Stimulated activated CD4-positive, alpha-beta T cell treated with anti-CD3 and anti-CD28 coated beads, Interleukin-2, amount 100 ng/mL, for 4 hours (primary cell): ENCODE measurements around the gene KCNMA1.

Source experiments
- DNase-seq: peaks from one replicate; pipeline ENCODE4 v3.0.0-alpha.2; 2020; ENCODE audit warnings: low read depth

The KCNMA1 gene

GRCh38 chr10:76887223-76888010 is 750.2 kb downstream of the KCNMA1 start:
- no peak for DNase-seq

DNA sequence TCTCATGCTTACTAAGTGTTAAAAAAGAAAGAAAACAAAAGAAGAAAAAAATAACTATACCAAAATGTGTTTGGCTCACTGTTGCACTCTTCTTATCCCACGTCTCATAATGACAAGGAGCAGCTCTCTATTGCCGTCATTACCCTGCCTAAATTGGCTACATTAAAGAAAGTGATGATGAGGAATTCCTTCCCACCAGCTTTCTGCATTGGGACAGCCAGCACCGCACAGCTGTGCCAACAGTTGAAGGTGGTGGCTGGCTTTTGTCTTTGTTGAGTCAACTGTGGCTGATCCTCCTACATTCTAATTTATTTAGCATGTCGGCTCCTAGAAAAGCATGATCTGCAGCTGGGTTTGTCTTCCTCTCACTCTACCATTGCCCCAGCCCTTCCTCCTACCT is 751.8 kb downstream of the KCNMA1 start:
- no peak for DNase-seq

GRCh38 chr10:76884673-76885275 is 752.8 kb downstream of the KCNMA1 start:
- DNase-seq: no peak

DNA sequence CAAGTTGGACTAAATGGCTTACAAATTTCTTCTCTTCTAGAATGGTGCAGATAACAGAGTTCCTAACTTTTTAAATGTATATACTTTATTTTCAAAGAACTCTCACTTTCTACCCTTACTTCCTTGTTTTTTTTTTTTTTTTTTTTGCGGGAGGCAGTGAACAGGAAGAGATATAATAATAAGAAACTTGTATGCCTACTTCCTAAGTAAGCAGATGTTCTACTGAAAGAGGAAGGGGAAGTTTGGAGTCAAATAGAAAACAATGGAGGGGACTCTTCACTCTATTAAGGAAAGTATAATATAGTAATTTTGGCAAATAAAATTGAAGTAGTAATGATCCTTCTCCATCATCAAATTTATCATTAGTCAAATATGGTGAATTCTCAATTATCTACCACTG is 754.0 kb downstream of the KCNMA1 start:
- no peak for DNase-seq

- DNase-seq: no peak
Measured at GRCh38 chr10:76882796-76883195, 754.8 kb downstream of the KCNMA1 start.

GRCh38 chr10:76882245-76882644 is 755.4 kb downstream of the KCNMA1 start:
- no peak for DNase-seq

DNA sequence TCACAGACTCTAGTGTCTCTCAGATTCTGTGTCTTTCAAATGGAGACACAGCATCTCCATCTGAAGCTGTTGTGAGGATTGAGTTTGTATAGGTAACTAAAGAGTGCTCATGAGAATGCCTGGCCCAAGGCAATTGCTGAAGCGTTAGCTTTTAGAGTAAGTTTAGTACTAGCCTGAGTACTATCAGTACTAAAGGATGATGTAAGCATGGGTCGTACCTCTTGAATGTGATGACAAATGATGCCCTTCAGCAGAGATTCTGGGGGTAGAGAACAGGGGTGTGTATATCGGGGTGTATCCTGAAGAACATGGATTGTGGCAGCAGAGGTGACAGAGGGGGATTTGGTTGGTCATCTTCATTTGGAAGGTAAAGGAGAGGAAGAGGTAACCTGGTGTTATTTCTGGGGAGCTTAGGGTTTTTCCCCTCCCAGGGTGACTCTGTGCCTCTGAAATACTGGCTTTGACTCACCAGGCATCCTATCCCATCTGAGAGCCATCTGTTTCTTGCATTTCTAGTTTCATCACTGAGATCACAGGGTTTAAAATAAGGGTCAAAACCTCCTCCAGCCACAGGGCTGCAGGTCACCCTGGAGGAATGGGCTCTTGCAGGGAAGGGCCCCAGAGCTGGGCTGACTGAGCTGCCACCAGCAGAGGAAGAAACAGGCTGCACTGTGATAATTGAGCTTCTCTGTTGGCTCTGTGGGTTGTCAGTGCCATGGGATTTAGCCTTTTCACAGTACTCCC is 756.0 kb downstream of the KCNMA1 start:
- no peak for DNase-seq

GRCh38 chr10:76880931-76881330 is 756.7 kb downstream of the KCNMA1 start:
- DNase-seq: no peak

GRCh38 chr10:76879116-76879913 is 758.3 kb downstream of the KCNMA1 start:
- no peak for DNase-seq

- DNase-seq: no peak
Measured at GRCh38 chr10:76878514-76878913, 759.1 kb downstream of the KCNMA1 start.

- DNase-seq: no peak
Measured at GRCh38 chr10:76874896-76875295, 762.7 kb downstream of the KCNMA1 start.

GRCh38 chr10:76874176-76874575 is 763.4 kb downstream of the KCNMA1 start:
- DNase-seq: no peak

DNA sequence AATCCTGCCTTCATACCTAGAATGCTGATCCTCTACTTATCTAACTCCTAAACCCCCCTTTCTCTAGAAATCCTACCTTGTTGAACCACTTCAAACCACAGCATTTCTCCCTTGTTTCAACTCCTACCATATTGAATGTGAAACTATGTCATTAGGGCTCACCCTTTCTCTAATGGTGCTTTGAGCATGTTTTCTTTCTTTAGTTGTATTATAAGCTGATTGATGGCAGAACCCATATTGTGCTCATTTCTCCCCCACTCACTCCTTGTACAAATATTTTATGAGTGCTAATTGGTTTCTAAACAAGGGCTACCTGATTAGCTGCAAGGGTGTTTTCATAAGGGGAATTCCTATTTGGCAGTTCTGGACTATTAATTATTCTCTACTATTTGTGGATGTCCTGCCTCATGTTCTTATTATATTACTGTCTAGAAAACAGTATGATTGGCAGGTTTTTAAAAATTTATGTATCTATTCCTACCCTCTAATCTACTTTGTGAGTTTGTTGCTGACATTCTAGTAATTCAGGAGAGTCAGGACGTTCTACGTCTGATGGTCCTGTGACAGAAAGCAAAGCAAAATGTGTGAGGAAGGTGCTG is 765.8 kb downstream of the KCNMA1 start:
- DNase-seq: no peak

DNA sequence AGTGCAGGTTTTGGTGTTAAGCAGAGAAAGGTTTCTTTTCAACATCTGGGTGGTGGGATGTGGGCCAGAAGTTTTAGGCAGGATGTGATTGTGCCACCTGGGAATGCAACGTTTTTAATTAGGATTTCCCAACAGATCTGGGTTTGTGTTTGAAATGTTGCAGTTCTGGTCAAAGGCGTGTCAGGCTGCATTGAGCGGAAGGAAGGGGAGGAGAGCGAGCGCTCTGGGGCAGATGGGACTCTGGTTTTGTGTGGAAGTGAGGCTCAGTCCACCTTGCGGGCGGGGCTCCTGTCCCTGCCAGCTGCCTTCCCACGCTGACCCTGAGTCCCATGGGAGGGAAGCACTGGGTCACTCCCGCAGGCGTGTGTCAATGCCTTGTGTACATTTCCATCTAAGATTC is 767.7 kb downstream of the KCNMA1 start:
- no peak for DNase-seq

DNA sequence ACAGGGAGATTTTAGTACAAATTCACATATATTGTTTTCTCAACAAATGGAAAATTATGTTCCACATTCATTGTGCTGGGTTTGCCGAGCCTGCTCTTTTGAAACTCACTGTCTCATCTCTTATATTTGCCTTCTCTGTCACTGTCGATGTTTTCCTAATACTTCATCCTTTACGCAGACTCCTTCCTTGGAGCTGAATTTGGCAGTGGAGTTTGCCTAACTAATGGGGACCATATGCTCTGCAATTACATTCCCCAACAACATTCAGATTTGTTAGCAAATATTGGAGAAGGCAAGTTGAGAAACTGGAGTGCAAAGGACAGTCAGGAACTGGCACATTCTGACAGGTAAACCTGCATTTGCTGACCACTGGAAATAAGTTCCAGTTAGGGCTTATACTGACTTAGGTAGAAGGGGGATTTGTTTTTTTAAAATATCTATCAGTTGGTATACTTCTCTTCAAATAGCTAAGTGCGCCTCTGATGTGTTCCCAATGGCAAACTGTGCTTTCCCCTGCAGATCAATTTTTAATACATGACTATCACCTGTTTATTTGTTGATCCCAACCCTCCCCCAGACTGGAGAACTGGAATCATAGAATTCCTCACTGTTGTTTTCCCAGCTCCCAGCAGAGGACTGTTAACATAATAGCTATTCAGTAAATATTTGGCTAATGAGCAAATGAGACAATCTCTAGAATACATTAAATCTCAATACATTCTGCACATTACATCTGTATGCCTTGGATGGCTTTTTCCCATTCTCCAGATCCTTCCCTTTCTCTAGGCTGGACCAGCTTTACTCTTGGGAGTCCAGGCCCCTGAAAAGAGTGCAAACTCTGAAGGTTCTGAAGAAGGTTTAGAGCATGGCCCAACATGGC is 769.3 kb downstream of the KCNMA1 start:
- no peak for DNase-seq

DNA sequence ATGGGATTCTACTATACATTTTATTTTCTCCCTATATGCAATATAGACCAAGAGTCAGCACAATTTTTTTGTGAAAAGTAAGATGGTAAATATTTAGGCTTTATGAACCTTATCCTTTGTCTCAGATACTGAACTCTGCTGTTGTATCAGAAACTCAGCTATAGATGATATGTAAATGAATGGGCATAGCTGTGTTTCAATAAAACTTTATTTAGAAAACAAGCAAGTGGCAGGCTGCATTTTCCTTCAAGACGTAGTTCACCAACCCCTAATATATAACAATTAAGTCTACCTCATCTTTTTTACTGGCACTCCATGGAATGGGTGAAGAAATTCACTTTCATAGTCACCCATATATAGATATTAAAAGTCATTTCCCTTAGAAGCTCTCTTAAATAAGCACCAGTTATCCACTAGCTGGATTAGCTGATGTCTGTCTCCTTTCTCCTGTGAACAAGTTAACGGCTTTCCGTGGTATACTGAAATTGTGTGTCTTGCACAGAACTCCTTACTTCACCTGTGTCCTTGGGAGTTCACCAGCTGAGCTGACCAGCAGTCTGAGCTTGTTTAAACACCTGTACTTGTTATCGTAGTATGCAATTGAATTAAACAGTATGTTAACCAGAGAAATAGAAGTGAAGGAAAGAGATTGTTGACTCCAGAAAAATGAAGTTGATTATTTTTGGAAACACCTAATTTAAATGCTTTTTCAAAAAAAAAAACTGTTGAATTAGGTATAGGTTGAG is 770.6 kb downstream of the KCNMA1 start:
- no peak for DNase-seq

DNA sequence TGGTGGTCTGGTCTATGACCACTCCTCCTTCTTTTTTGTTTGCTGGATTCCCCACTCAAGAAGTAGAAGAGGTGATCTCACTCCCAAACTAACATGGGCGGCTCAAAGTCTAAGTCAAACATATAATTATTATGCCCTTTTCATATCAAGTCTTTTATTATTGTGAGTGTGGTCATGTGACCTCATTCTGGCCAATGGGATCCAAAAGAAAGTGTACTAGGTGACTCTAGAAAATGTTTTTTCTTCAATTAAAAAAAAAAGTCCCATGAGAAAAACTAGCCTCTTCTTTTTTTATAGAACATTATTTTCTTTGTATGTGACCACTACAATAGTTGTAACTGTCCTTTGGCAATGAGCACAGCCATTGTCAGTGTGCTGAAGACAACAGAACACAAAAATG is 772.7 kb downstream of the KCNMA1 start:
- DNase-seq: no peak

- DNase-seq: no peak
Measured at GRCh38 chr10:76858721-76859120, 778.9 kb downstream of the KCNMA1 start.

DNA sequence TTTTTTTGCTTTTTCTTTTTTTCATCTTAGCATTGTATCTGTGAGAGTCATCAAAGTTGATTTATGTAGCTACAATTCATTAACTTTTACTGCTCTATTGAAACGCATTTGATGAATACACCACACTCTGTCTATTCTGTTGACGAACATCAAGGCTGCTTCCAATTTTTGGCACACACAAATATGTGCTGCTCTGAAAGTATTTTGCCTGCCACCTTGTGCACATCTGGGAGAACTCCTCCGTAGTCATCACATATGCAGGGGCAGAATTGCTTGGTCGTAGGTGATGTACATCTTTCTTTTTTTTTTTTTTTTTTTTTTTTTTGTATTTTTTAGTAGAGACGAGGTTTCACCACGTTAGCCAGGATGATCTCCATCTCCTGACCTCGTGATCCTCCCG is 796.8 kb downstream of the KCNMA1 start:
- no peak for DNase-seq

DNA sequence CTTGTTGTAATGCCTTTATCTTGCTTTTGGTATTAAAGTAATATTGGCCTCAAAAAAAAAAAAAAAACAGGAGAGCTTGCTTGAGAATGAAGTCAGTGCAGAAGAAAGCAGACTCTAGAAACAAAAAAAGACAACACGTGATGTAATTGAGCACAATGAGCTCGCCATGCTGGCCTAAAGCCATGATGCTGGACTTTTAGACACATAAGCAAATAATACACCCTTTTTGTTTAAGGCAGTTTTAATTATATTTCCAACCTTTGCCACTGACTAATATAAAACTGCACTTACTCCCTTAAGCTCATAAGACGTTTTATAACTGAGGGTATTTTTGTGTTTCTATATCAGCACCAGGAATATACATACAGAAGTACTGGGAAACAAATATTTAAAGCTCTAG is 798.3 kb downstream of the KCNMA1 start:
- DNase-seq: no peak
